22Rv1 (cell line): Measurements from ENCODE around the gene UGT2A1.

ENCODE experiments used
- H3K27ac ChIP-seq: fragments of 450-650 bp; 2 replicates; pipeline ENCODE4 v1.5.1; 2017
- CTCF ChIP-seq: fragments of 450-650 bp; IDR thresholded peaks from 2 replicates; pipeline ENCODE4 v1.5.1; 2017; ENCODE audit warnings: mild to moderate bottlenecking
- ZFX ChIP-seq: fragments of 450-650 bp; IDR thresholded peaks from 2 replicates; pipeline ENCODE4 v1.6.1; 2017; ENCODE audit warnings: antibody characterized with exemption, borderline replicate concordance

Gene UGT2A1

DNA sequence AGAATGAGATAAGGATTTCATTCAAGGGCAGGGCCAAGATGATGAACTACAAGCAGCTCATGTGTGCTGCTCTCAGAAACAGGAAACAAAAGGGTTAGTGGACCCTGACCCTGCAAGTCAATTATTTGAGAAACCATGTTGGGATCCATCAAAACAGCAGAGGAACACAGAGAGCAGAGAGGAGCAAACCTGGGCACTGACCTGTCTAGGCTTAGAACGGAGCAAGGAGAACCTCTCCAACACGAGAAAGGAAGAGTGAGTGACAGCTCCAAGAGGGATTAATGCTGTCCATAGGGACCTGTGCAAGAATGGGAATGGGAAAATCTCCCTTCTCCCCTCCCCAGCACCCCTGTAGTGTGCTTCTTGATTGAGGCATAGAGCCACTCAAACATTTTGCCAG lies 103.4 kb downstream of the UGT2A1 start:
- no peak overlapping the region for H3K27ac ChIP-seq
- no peak for TF ChIP-seq CTCF
- no peak for TF ChIP-seq ZFX

DNA sequence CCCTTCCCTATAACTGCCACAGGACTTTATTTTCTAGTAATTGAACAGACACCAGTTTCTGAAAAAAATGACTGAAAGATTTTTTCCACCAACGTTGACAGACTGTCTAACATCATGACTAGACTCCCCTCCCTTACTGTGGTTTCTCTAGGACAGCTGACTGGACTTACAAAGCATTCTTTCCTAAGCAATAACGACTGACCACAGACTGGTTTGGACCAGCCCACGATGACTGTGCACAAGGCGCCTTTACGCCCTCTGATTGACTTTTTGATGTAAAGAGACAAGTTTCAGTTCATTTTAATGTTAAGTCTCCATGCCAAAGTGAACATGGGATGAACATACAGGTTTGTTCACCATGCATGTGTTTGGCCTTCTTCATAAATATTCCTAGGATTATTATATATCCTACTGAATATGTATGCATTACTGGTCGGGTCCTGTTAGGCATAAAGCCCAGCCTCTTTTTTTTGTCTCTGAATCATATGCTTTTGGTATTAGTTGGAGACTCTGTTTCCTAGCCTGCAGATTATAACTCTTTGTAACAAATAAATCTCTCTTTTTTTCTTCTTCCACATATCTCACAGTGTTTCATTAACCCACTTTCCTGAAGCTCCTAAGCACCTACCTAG lies 106.8 kb downstream of the UGT2A1 start:
- TF ChIP-seq ZFX (no peak), CTCF (no peak)
- no peak overlapping the region for H3K27ac ChIP-seq
